Measurements from ENCODE around the gene SERAC1.

- TF ChIP-seq CTCF (IDR thresholded peaks at IDR 0.05): no peak
- no peak for TF ChIP-seq POLR2A (IDR thresholded peaks at IDR 0.05)
- no peak for TF ChIP-seq EP300 (IDR thresholded peaks at IDR 0.05)
- no peak for TF ChIP-seq POLR2AphosphoS5 (IDR thresholded peaks at IDR 0.05)
Observed at GRCh38 chr6:158191032-158191431, 23.0 kb upstream of the SERAC1 start.
